Measurements from ENCODE around the gene AHDC1.

AHDC1 gene

GRCh38 chr1:27531959-27532685, 71.8 kb downstream of the AHDC1 start:
- Histone ChIP-seq H3K4me1 (ENCODE audit: control insufficient read depth, insufficient read depth, low read length, poor library complexity, severe bottlenecking) (peaks cover 44% of the 10 kb centered on the region), H3K4me3 (ENCODE audit: extremely low read depth, insufficient read depth, low read length, poor library complexity, severe bottlenecking) (no peak overlapping the region), H3K36me3 (ENCODE audit: control insufficient read depth, insufficient read depth, low read length) (peaks cover 47% of the 10 kb centered on the region), H3K9me3 (ENCODE audit: control insufficient read depth, low read length) (no peaks in the 10 kb centered on the region), H3K27ac (ENCODE audit: low read depth, low read length, severe bottlenecking) (no peak overlapping the region)
- WGBS, 2 experiments (ENCODE audit: insufficient coverage in 2 of 2) = 94 to 97% methylated on average over 12 to 14 of the region's 14 CpGs

- peaks cover 35% of the 10 kb centered on the region for H3K36me3 ChIP-seq (ENCODE audit: control insufficient read depth, insufficient read depth, low read length)
- H3K4me3 ChIP-seq (ENCODE audit: extremely low read depth, insufficient read depth, low read length, poor library complexity, severe bottlenecking) = no peak overlapping the region
- WGBS, 2 experiments (ENCODE audit: insufficient coverage in 2 of 2) = 90 to 96% methylated on average over 6 to 10 of the region's 10 CpGs
- H3K9me3 ChIP-seq (ENCODE audit: control insufficient read depth, low read length) = no peaks in the 10 kb centered on the region
- no peak overlapping the region for H3K27ac ChIP-seq (ENCODE audit: low read depth, low read length, severe bottlenecking)
- H3K4me1 ChIP-seq (ENCODE audit: control insufficient read depth, insufficient read depth, low read length, poor library complexity, severe bottlenecking) = peaks cover 43% of the 10 kb centered on the region
Observed at GRCh38 chr1:27530192-27530591, 73.8 kb downstream of the AHDC1 start.

- Histone ChIP-seq H3K4me3 (ENCODE audit: extremely low read depth, insufficient read depth, low read length, poor library complexity, severe bottlenecking) (no peak overlapping the region), H3K36me3 (ENCODE audit: control insufficient read depth, insufficient read depth, low read length) (peaks cover 29% of the 10 kb centered on the region), H3K4me1 (ENCODE audit: control insufficient read depth, insufficient read depth, low read length, poor library complexity, severe bottlenecking) (peaks cover 44% of the 10 kb centered on the region), H3K9me3 (ENCODE audit: control insufficient read depth, low read length) (no peaks in the 10 kb centered on the region), H3K27ac (ENCODE audit: low read depth, low read length, severe bottlenecking) (peak overlapping the region; percentile 23)
- WGBS, 2 experiments (ENCODE audit: insufficient coverage in 2 of 2) = 90 to 94% methylated on average over 2 to 5 of the region's 5 CpGs
Observed at GRCh38 chr1:27529704-27530018, 74.3 kb downstream of the AHDC1 start.

- peaks cover 50% of the 10 kb centered on the region for H3K4me1 ChIP-seq (ENCODE audit: control insufficient read depth, insufficient read depth, low read length, poor library complexity, severe bottlenecking)
Observed at GRCh38 chr1:27528818-27529703, 74.9 kb downstream of the AHDC1 start.

GRCh38 chr1:27527890-27528817, 75.8 kb downstream of the AHDC1 start:
- H3K4me3 ChIP-seq (ENCODE audit: extremely low read depth, insufficient read depth, low read length, poor library complexity, severe bottlenecking) = peak overlapping the region; percentile 21
- peaks cover 58% of the 10 kb centered on the region for H3K4me1 ChIP-seq (ENCODE audit: control insufficient read depth, insufficient read depth, low read length, poor library complexity, severe bottlenecking)
- no peak overlapping the region for H3K27ac ChIP-seq (ENCODE audit: low read depth, low read length, severe bottlenecking)
- 9 to 11% methylated on average over 59 to 61 of the region's 71 CpGs for WGBS, 2 experiments (ENCODE audit: insufficient coverage in 2 of 2)
- no peaks in the 10 kb centered on the region for H3K9me3 ChIP-seq (ENCODE audit: control insufficient read depth, low read length)
- H3K36me3 ChIP-seq (ENCODE audit: control insufficient read depth, insufficient read depth, low read length) = peaks cover 14% of the 10 kb centered on the region

More at GRCh38 chr1:27528818-27529703, 74.9 kb downstream of the AHDC1 start:
- Histone ChIP-seq H3K27ac (ENCODE audit: low read depth, low read length, severe bottlenecking) (peak overlapping the region; percentile 43), H3K4me3 (ENCODE audit: extremely low read depth, insufficient read depth, low read length, poor library complexity, severe bottlenecking) (no peak overlapping the region), H3K9me3 (ENCODE audit: control insufficient read depth, low read length) (no peaks in the 10 kb centered on the region), H3K36me3 (ENCODE audit: control insufficient read depth, insufficient read depth, low read length) (peaks cover 23% of the 10 kb centered on the region)
- WGBS, 2 experiments (ENCODE audit: insufficient coverage in 2 of 2) = 45 to 46% methylated on average over 15 to 17 of the region's 17 CpGs

GRCh38 chr1:27527223-27527889, 76.6 kb downstream of the AHDC1 start:
- Histone ChIP-seq H3K9me3 (ENCODE audit: control insufficient read depth, low read length) (no peaks in the 10 kb centered on the region), H3K4me3 (ENCODE audit: extremely low read depth, insufficient read depth, low read length, poor library complexity, severe bottlenecking) (peak overlapping the region; percentile 21), H3K36me3 (ENCODE audit: control insufficient read depth, insufficient read depth, low read length) (peaks cover 6% of the 10 kb centered on the region), H3K4me1 (ENCODE audit: control insufficient read depth, insufficient read depth, low read length, poor library complexity, severe bottlenecking) (peaks cover 66% of the 10 kb centered on the region), H3K27ac (ENCODE audit: low read depth, low read length, severe bottlenecking) (peak overlapping the region; percentile 66)
- WGBS, 2 experiments (ENCODE audit: insufficient coverage in 2 of 2) = 7 to 8% methylated on average over 14 to 16 of the region's 27 CpGs

GRCh38 chr1:27526569-27527222, 77.2 kb downstream of the AHDC1 start:
- no peaks in the 10 kb centered on the region for H3K9me3 ChIP-seq (ENCODE audit: control insufficient read depth, low read length)
- peak overlapping the region; percentile 66 for H3K27ac ChIP-seq (ENCODE audit: low read depth, low read length, severe bottlenecking)
- 11 to 12% methylated on average over 5 to 6 of the region's 10 CpGs for WGBS, 2 experiments (ENCODE audit: insufficient coverage in 2 of 2)
- H3K4me3 ChIP-seq (ENCODE audit: extremely low read depth, insufficient read depth, low read length, poor library complexity, severe bottlenecking) = no peak overlapping the region
- H3K36me3 ChIP-seq (ENCODE audit: control insufficient read depth, insufficient read depth, low read length) = no peaks in the 10 kb centered on the region
- peaks cover 73% of the 10 kb centered on the region for H3K4me1 ChIP-seq (ENCODE audit: control insufficient read depth, insufficient read depth, low read length, poor library complexity, severe bottlenecking)

- Histone ChIP-seq H3K4me3 (ENCODE audit: extremely low read depth, insufficient read depth, low read length, poor library complexity, severe bottlenecking) (peak overlapping the region; percentile 2), H3K27ac (ENCODE audit: low read depth, low read length, severe bottlenecking) (peak overlapping the region; percentile 53), H3K4me1 (ENCODE audit: control insufficient read depth, insufficient read depth, low read length, poor library complexity, severe bottlenecking) (peaks cover 84% of the 10 kb centered on the region), H3K36me3 (ENCODE audit: control insufficient read depth, insufficient read depth, low read length) (no peaks in the 10 kb centered on the region), H3K9me3 (ENCODE audit: control insufficient read depth, low read length) (no peaks in the 10 kb centered on the region)
- WGBS, 2 experiments (ENCODE audit: insufficient coverage in 2 of 2) = 76 to 81% methylated on average over 7 of the region's 16 CpGs
Observed at GRCh38 chr1:27525296-27526272, 78.4 kb downstream of the AHDC1 start.
